ENCODE results near the gene IGSF23.

DNA sequence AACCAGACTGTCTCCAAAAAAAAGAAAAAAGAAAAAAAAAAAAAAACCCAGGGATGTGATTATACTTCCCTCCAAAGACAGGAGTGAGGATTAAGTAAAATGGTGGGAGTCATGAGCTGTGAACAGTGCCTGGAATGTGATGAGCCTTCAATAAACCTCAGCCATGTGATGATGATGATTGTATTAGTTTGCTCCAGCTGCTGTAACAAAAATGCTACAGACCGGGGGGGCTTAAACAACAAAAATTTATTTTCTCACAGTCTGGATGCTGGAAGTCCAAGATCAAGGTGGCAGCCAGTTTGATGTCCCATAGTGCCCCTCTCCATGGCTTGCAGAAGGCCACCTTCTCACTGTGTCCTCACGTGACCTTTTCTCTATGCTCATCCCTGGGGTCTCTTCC lies 21.4 kb downstream of the IGSF23 start:
- no peak for TF ChIP-seq CTCF (IDR thresholded peaks at IDR 0.05)
- no peak for TF ChIP-seq POLR2A (IDR thresholded peaks at IDR 0.05)

Data from adrenal gland (tissue), 5 donors.